ENCODE measurements around the gene TLE2.

DNA sequence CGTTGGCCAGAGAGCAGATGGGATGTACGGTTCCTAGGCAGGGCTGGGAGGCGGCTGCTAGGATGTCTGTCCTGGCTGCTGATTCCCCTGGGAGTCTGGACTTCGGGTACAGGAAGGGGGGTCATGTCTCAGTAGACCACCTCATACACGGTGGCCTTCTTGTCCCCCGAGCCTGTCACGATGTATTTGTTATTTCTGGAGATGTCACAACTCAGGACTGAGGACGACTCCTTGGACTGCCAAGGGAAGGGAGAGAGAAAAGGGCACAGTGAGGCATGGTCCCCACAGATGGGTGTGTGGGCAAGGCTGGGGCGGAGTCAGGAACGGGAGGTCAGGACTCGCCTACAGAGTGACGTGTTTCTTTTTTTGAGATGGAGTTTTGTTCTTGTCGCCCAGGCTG, 31.4 kb downstream of the TLE2 start:
- TF ChIP-seq, protein P1, sequence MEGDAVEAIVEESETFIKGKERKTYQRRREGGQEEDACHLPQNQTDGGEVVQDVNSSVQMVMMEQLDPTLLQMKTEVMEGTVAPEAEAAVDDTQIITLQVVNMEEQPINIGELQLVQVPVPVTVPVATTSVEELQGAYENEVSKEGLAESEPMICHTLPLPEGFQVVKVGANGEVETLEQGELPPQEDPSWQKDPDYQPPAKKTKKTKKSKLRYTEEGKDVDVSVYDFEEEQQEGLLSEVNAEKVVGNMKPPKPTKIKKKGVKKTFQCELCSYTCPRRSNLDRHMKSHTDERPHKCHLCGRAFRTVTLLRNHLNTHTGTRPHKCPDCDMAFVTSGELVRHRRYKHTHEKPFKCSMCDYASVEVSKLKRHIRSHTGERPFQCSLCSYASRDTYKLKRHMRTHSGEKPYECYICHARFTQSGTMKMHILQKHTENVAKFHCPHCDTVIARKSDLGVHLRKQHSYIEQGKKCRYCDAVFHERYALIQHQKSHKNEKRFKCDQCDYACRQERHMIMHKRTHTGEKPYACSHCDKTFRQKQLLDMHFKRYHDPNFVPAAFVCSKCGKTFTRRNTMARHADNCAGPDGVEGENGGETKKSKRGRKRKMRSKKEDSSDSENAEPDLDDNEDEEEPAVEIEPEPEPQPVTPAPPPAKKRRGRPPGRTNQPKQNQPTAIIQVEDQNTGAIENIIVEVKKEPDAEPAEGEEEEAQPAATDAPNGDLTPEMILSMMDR (IDR thresholded peaks at IDR 0.05) = no peak
- no peak for TF ChIP-seq POLR2AphosphoS5 (IDR thresholded peaks at IDR 0.05; ENCODE audit: low read depth, low read length)
- TF ChIP-seq, protein P2, sequence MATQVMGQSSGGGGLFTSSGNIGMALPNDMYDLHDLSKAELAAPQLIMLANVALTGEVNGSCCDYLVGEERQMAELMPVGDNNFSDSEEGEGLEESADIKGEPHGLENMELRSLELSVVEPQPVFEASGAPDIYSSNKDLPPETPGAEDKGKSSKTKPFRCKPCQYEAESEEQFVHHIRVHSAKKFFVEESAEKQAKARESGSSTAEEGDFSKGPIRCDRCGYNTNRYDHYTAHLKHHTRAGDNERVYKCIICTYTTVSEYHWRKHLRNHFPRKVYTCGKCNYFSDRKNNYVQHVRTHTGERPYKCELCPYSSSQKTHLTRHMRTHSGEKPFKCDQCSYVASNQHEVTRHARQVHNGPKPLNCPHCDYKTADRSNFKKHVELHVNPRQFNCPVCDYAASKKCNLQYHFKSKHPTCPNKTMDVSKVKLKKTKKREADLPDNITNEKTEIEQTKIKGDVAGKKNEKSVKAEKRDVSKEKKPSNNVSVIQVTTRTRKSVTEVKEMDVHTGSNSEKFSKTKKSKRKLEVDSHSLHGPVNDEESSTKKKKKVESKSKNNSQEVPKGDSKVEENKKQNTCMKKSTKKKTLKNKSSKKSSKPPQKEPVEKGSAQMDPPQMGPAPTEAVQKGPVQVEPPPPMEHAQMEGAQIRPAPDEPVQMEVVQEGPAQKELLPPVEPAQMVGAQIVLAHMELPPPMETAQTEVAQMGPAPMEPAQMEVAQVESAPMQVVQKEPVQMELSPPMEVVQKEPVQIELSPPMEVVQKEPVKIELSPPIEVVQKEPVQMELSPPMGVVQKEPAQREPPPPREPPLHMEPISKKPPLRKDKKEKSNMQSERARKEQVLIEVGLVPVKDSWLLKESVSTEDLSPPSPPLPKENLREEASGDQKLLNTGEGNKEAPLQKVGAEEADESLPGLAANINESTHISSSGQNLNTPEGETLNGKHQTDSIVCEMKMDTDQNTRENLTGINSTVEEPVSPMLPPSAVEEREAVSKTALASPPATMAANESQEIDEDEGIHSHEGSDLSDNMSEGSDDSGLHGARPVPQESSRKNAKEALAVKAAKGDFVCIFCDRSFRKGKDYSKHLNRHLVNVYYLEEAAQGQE (IDR thresholded peaks at IDR 0.05; ENCODE audit: insufficient read depth in 1 of 2, low read depth in 2 of 2, low read length in 1 of 2) = no peak
- TF ChIP-seq SIN3A (IDR thresholded peaks at IDR 0.05; ENCODE audit: borderline replicate concordance, insufficient read depth, low read depth, low read length) = no peak
- no peak for TF ChIP-seq TCF7L2 (IDR thresholded peaks at IDR 0.05; ENCODE audit: low read depth, low read length)

Data from Panc1 (cell line).